M059J (cell line): ENCODE measurements around the gene SLC35A1. TPM values are rescaled to one million over a fixed set of nuclear protein-coding genes. Genes with fewer than 3 reads are reported as not detected.
A peak's percentile ranks its signal among the peaks of the same experiment; 100 is the strongest.

Source experiments
- DNase-seq: peaks from one replicate; pipeline ENCODE4 v3.0.0-alpha.2; 2012; ENCODE audit warnings: low read depth
- total RNA-seq: library from RNA; depleted of rRNA; stranded (reverse); fragments of >200 nt; shearing (Covaris generic); gene quantifications from 2 replicates; pipeline ENCODE4 v1.2.3, GENCODE V29; 2014; rRNA removed

Gene SLC35A1
- total RNA-seq, 1 experiment from 2014 or later, result 12.7 TPM

DNA sequence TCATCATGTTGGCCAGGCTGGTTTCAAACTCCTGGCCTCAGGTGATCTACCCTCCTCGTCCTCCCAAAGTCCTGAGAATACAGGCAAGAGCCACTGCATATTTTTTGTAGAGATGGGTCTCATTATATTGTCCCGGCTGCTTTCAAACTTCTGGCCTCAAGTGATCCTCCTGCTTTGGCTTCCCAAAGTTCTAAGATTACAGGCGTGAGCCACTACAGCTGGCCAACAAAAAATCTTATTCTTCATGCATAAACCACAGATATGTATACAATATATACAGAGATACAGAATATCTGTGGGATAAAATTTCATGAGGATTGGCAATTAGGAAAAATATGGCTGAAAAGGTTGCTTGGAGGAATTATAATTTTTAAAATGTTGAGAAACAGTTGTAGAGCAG is 49.9 kb downstream of the SLC35A1 start:
- DNase-seq, result no peak

- DNase-seq, result no peak
Observed at GRCh38 chr6:87529221-87529620, 56.4 kb downstream of the SLC35A1 start.

- DNase-seq, result no peak
Observed at GRCh38 chr6:87534377-87535047, 61.7 kb downstream of the SLC35A1 start.

- no peak for DNase-seq
Observed at GRCh38 chr6:87538510-87539260, 65.9 kb downstream of the SLC35A1 start.

DNA sequence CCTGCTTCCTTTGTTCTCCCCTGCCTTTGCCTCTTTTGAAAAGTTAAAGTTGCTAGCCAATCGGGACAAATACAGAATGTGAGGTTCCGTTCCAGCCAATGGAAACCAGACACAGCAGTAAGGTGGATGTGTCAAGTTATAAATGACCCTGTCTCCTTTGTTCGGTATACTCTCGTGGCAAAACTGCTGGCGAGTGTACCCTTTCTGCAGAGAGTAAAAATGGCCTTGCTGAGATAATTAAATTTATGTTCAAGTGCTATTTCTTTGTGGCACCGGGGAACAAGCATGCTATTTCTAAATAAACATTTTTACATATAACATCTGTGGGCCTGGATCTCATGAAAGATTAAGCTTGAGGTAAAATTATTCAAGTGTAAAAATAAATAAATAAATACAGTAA is 66.8 kb downstream of the SLC35A1 start:
- no peak for DNase-seq

- no peak for DNase-seq
Observed at GRCh38 chr6:87540539-87540938, 67.8 kb downstream of the SLC35A1 start.

DNA sequence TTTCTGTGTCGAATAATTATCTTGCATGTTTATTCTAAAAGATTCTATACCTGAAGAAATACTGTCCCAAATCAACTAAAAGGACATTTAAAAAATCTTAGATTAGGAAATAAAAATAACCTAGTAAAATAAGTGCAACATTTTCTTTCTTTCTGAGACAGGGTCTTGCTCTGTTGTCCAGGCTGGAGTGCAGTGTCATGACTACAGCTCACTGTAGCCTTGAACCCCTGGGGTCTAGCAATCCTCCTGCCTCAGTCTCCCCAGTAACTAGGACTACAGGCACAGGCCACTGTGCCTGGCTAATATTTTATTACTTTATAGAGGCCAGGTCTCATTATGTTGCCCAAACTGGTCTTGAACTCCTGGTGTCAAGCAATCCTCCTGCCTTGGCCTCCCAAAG is 68.3 kb downstream of the SLC35A1 start:
- no peak for DNase-seq

- no peak for DNase-seq
Observed at GRCh38 chr6:87541744-87542143, 69.0 kb downstream of the SLC35A1 start.

DNA sequence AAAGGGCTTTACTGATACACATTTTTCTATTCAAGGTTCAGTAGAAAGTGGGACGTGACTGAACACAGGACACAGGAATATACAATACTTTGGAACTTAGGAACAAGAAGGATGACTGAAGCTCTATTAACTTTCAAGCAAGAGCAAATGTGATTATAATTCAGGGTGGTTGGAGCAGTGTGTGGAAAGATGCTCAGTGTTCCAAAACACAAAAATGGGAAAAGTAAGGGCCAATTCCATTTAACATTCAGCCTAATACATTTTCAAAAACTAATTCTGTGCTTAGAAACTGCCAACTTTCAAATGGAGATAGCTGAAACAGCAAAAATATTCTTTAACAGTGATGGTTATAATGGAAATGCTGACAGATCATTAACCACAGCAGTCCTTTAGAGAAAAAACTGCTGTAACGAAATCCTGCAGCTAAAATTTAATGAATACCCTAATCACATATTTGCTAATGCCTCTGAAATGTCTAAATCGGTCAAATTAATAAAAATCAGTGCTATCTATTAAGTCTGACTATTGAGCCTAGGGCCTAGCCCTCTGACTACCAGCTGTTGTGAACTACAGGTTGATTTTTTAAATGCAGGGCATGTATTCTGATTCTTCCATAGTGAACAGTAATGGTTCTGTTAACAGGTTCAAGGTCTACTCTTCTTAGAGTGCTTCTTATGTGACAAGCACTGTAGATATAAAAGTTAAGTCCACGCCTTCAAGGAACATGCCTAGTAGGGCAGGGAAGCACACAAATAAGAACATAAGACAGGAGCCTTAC is 71.1 kb downstream of the SLC35A1 start:
- no peak for DNase-seq

DNA sequence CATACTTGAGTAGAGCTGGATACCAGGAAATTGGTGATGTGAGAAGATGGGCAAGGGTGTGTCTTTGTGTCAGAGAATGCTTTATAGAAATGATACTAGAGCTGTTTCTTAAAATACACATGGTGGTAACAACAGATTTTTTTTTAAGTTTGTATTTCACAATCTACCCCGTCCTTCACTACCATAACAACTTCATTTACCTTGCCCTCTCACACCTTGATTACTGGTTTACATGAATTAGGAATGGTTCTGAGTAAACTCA is 71.6 kb downstream of the SLC35A1 start:
- DNase-seq, result no peak

DNA sequence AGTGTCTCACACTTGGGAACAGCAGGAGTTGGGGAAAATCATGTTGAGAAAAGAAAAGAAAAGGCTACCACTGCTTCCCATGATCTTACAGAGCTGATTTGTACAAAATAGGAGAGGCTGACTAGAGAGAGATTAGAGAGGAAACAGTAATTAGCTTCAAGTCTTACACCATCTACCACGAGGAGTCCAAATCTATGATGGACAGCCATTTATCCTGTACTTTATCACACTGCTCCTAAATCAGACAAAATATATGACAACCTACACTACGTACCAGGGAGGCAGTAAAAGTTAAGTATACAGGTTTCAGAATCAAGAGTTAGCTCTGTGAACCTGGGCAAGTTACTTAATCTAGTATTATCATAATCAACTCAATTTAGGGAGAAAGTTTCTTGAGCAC is 79.0 kb downstream of the SLC35A1 start:
- DNase-seq, result no peak

- no peak for DNase-seq
Observed at GRCh38 chr6:87553159-87553765, 80.5 kb downstream of the SLC35A1 start.

GRCh38 chr6:87555506-87555905 is 82.7 kb downstream of the SLC35A1 start:
- no peak for DNase-seq

GRCh38 chr6:87558446-87558845 is 85.7 kb downstream of the SLC35A1 start:
- peak; percentile 39 for DNase-seq

- DNase-seq, result no peak
Observed at GRCh38 chr6:87561017-87561416, 88.2 kb downstream of the SLC35A1 start.

Other genes with a start within 250 kb of the SLC35A1 start
- 3.9 and 6.1 TPM in 2 replicates for gene SMIM8, start 150.4 kb upstream of the SLC35A1 start, total RNA-seq
- not detected in 2 replicates for gene GJB7, start 143.7 kb upstream of the SLC35A1 start, total RNA-seq
- not detected in 2 replicates for gene C6orf163, start 128.2 kb upstream of the SLC35A1 start, total RNA-seq
- gene CFAP206, start 65.0 kb upstream of the SLC35A1 start, total RNA-seq, result 2.4 and 2.7 TPM in 2 replicates
- 23.8 and 28.5 TPM in 2 replicates for gene RARS2, start 117.0 kb downstream of the SLC35A1 start, total RNA-seq
- gene ORC3, start 117.2 kb downstream of the SLC35A1 start, total RNA-seq, result 17.9 and 29.0 TPM in 2 replicates
- gene AKIRIN2, start 229.3 kb downstream of the SLC35A1 start, total RNA-seq, result 6.2 and 19.5 TPM in 2 replicates